ENCODE data around the gene ZNF529. TPM values are rescaled to one million over a fixed set of nuclear protein-coding genes. Genes with fewer than 3 reads are reported as not detected.

ZNF529 gene
- total and polyA plus RNA-seq, 2 of the 8 experiments (the other 6 are each of a cell fraction or from before 2014, with no cell fraction given), result 8.4 to 14.1 TPM

- Histone ChIP-seq H3K23me2 (ENCODE audit: low read depth, low read length) (peaks cover 8% of the 10 kb centered on the region), H3K23ac (ENCODE audit: insufficient read length) (peak overlapping the region; percentile 57), H3K27ac (ENCODE audit: low read depth, low read length) (peak overlapping the region; percentile 99), H3K4me1 (replicated peaks in 1 of 4; ENCODE audit: control insufficient read depth in 3 of 4, insufficient read depth in 4 of 4, low read length in 3 of 4) (peaks cover 0 to 4% (median 2%) of the 10 kb centered on the region in 4 experiments; a peak in 6 of 7 replicates), H4K8ac (ENCODE audit: extremely low read depth, insufficient read depth, low read length) (peak overlapping the region; percentile 98; the same call in 1 of the 2 replicates), H3K79me1 (ENCODE audit: low read depth, low read length) (peaks cover 4% of the 10 kb centered on the region; the same call in 1 of the 2 replicates), H4K20me1 (replicated peaks in 1 of 2; ENCODE audit: control insufficient read depth in 1 of 2, insufficient read depth in 2 of 2, low read length in 2 of 2) (no peaks in the 10 kb centered on the region), H3K18ac (ENCODE audit: extremely low read depth, low read length) (peak overlapping the region; percentile 96), H3K56ac (replicated peaks; ENCODE audit: insufficient read length, low read depth, low read length) (peak overlapping the region; percentile 80), H4K91ac (replicated peaks; ENCODE audit: insufficient read length, low read length) (peak overlapping the region; percentile 98), H4K5ac (ENCODE audit: insufficient read length, low read depth, low read length) (peak overlapping the region; percentile 99), H3K9ac (replicated peaks in 1 of 4; ENCODE audit: extremely low read depth in 1 of 4, low read depth in 3 of 4, low read length in 3 of 4) (peak overlapping the region; percentile 89 to 100 (median 98)), H3K4me3 (ENCODE audit: extremely low read depth in 1 of 4, insufficient read depth in 2 of 4, low read depth in 3 of 4, low read length in 4 of 4) (peak overlapping the region; percentile 72 to 98 (median 85)), H3K14ac (ENCODE audit: insufficient read length) (peak overlapping the region; percentile 71), H3K4ac (replicated peaks; ENCODE audit: insufficient read length, low read depth, low read length) (peak overlapping the region; percentile 81), H3K36me3 (ENCODE audit: control insufficient read depth in 2 of 4, insufficient read depth in 4 of 4, low read length in 3 of 4) (peaks cover 4 to 17% (median 8%) of the 10 kb centered on the region in 4 experiments; a peak in 7 of 8 replicates), H3K79me2 (ENCODE audit: control insufficient read depth in 1 of 2, insufficient read depth in 2 of 2, low read length in 2 of 2) (peaks cover 11 to 50% of the 10 kb centered on the region in 2 experiments), H2BK5ac (ENCODE audit: low read depth, low read length) (peak overlapping the region; percentile 99), H2BK12ac (ENCODE audit: low read depth, low read length) (peak overlapping the region; percentile 99), H2BK15ac (ENCODE audit: low read length) (0 out of 2 replicates have a peak overlapping the region, but pooled peaks have one; percentile 92), H2BK120ac (replicated peaks; ENCODE audit: low read depth, low read length) (peak overlapping the region; percentile 84), H2BK20ac (ENCODE audit: low read length) (no peak overlapping the region), H2AK5ac (ENCODE audit: low read depth, low read length) (peak overlapping the region; percentile 85), H3K4me2 (ENCODE audit: insufficient read depth in 1 of 2, low read depth in 2 of 2, low read length in 2 of 2) (peak overlapping the region; percentile 97 to 99), H3K9me3 (ENCODE audit: insufficient read depth in 2 of 2, low read depth in 1 of 2, low read length in 1 of 2) (no peaks in the 10 kb centered on the region; a peak in 1 of 4 replicates), H2AFZ (ENCODE audit: low read length) (peak overlapping the region; percentile 35), H3K27me3 (replicated peaks in 1 of 4; ENCODE audit: control insufficient read depth in 3 of 4, extremely low read depth in 1 of 4, insufficient read depth in 3 of 4, low read length in 3 of 4) (no peaks in the 10 kb centered on the region)
- POLR2A ChIA-PET (ENCODE audit: partially characterized antibody), result interaction anchor here (0.8 to 4.3 kb wide), 19 partner anchors 10 to 412 kb away, joined by 3 to 72 read pairs (median 5); partner anchors contain the start of genes TBCB, ZNF146, ZNF345 and ZNF382
- CTCF ChIA-PET (ENCODE audit: partially characterized antibody), result interaction anchor here (1.6 kb wide), 1 partner anchor 323 kb away, joined by 4 read pairs; the partner anchor contains the start of gene ZNF345
- FAIRE-seq (no peak), DNase-seq (ENCODE audit: low read depth in 1 of 2, low spot score in 2 of 2) (no peak)
- TF ChIP-seq SIN3A (conservative IDR thresholded peaks at IDR 0.05 in 1 of 2, IDR thresholded peaks at IDR 0.05 in 1 of 2; ENCODE audit: low read depth in 1 of 2, low read length in 2 of 2), result no peak
- no peak for TF ChIP-seq GABPA (IDR thresholded peaks at IDR 0.05; ENCODE audit: borderline replicate concordance, insufficient read depth, low read length)
- TF ChIP-seq NRF1 (IDR thresholded peaks at IDR 0.05; ENCODE audit: low read depth, low read length), result no peak
- TF ChIP-seq KDM5A (IDR thresholded peaks at IDR 0.05; ENCODE audit: low read length), result no peak
- peak; percentile 88; the same call in 1 of the 2 replicates for TF ChIP-seq PHF8 (conservative IDR thresholded peaks at IDR 0.05; ENCODE audit: low read depth, low read length)
- peak; percentile 30; the same call in 1 of the 2 replicates for TF ChIP-seq BACH1 (IDR thresholded peaks at IDR 0.05; ENCODE audit: low read length)
- no peak for TF ChIP-seq KDM1A (IDR thresholded peaks at IDR 0.05; ENCODE audit: borderline replicate concordance, low read length)
- TF ChIP-seq EP300 (IDR thresholded peaks at IDR 0.05; ENCODE audit: borderline replicate concordance in 1 of 2, low read depth in 2 of 2, low read length in 2 of 2), result no peak
- no peak for TF ChIP-seq JUN (IDR thresholded peaks at IDR 0.05; ENCODE audit: low read depth, low read length)
- TF ChIP-seq SUZ12 (IDR thresholded peaks at IDR 0.05; ENCODE audit: low read length), result no peak
- 2% methylated on average over 10 of the region's 13 CpGs; no CpG with 5 or more reads in 1 of the 2 experiments for WGBS, 2 experiments (ENCODE audit: extremely low coverage in 1 of 2, insufficient coverage in 1 of 2, insufficient read length in 1 of 2, insufficient replicate concordance in 2 of 2, low coverage in 1 of 2, low lambda C conversion rate in 2 of 2, missing lambda C conversion rate in 1 of 2)
Observed at GRCh38 chr19:36527873-36528193, 45.3 kb downstream of the ZNF529 start.
